HCT116 (cell line): ENCODE data around the gene RAB31. TPM values are rescaled to one million over a fixed set of nuclear protein-coding genes. Genes with fewer than 3 reads are reported as not detected.

Source experiments
- ATAC-seq: fragments of 200-7000 bp; cut with Tn5 transposase; 2 replicates; pipeline ENCODE4 v1.9.1; 2020; ENCODE audit warnings: mild to moderate bottlenecking, moderate library complexity
- BruUV-seq: library from RNA; stranded (reverse); fragments of 400-500 nt; replicated peaks from 2 replicates; lab custom pipeline; 2021; lab: Mats Ljungman, UMichigan
- CTCF ChIA-PET: fragments of 300-600 bp; sonication (Branson Sonifier 250); formaldehyde crosslinking; loops from one replicate; lab custom pipeline; 2021; ENCODE audit warnings: antibody characterized with exemption; lab: Charles Lee
- POLR2A ChIA-PET: fragments of 300-600, 350-600 bp; sonication (Branson Sonifier 250); formaldehyde crosslinking; loops from one replicate; lab custom pipeline; 2021; ENCODE audit warnings: antibody characterized with exemption; lab: Charles Lee
- RAD21 ChIA-PET, 2 experiments: fragments of 300-600 bp; sonication (Branson Sonifier 250); formaldehyde crosslinking; loops; one replicate each; lab custom pipeline; 2023; ENCODE audit warnings: low total read pairs in 2 of 2; ENCODE audit not compliant: uncharacterized antibody in 2 of 2, unreplicated experiment in 2 of 2, low non-redundant PET in 1 of 2; lab: Charles Lee
- DNase-seq: peaks from one replicate; pipeline ENCODE4 v3.0.0-alpha.2; 2010; ENCODE audit warnings: low read depth, low spot score
- H2AFZ ChIP-seq: fragments of 200-600 bp; shearing (Covaris generic), sonication (generic); 2 replicates; pipeline ENCODE4 v1.6.1; 2017; ENCODE audit warnings: low read depth, mixed run types, mixed read lengths, antibody characterized with exemption, low read length; ENCODE audit not compliant: poor library complexity, severe bottlenecking
- H3K27ac ChIP-seq: 2 replicates; pipeline ENCODE4 v1.5.1; 2012; ENCODE audit warnings: low read depth, low read length
- H3K27me3 ChIP-seq: fragments of 200-600 bp; sonication (generic); 2 replicates; pipeline ENCODE4 v1.6.1; 2016; ENCODE audit warnings: mixed run types, low read length, mixed read lengths; ENCODE audit not compliant: insufficient read depth
- H3K36me3 ChIP-seq, 2 experiments: fragments of 200-500 bp in 1 of 2; fragments of 200-600 bp in 1 of 2; sonication (Bioruptor generic) in 1 of 2; sonication (generic) in 1 of 2; 2 replicates each; pipeline versions ENCODE4 v1.5.1 to v1.6.1; 2014 to 2016; ENCODE audit warnings: low read length in 2 of 2, inconsistent platforms in 1 of 2, mixed read lengths in 1 of 2, mixed run types in 1 of 2; ENCODE audit not compliant: insufficient read depth in 2 of 2, control insufficient read depth in 1 of 2
- H3K4me1 ChIP-seq, 2 experiments: fragments of 200-600 bp in 1 of 2; sonication (generic) in 1 of 2; 2 replicates each; pipeline versions ENCODE4 v1.5.1 to v1.6.1; 2012 to 2017; ENCODE audit warnings: low read length in 2 of 2, inconsistent platforms in 1 of 2, mild to moderate bottlenecking in 1 of 2, mixed read lengths in 1 of 2, mixed run types in 1 of 2, moderate library complexity in 1 of 2; ENCODE audit not compliant: insufficient read depth in 2 of 2, control insufficient read depth in 1 of 2
- H3K4me2 ChIP-seq: fragments of 200-600 bp; sonication (generic); 2 replicates; pipeline ENCODE4 v1.6.1; 2017; ENCODE audit warnings: mixed run types, low read length, mixed read lengths
- H3K4me3 ChIP-seq, 2 experiments: fragments of 200-600 bp in 1 of 2; sonication (generic) in 1 of 2; replicated peaks in 1 of 2; 2 replicates each; pipeline ENCODE4 v1.5.1; 2011 to 2016; ENCODE audit warnings: low read length in 2 of 2, control low read depth in 1 of 2, low read depth in 1 of 2, mild to moderate bottlenecking in 1 of 2, mixed read lengths in 1 of 2, mixed run types in 1 of 2
- H3K79me2 ChIP-seq: fragments of 200-600 bp; sonication (generic); 2 replicates; pipeline ENCODE4 v1.6.1; 2017; ENCODE audit warnings: mild to moderate bottlenecking, mixed run types, low read length, moderate library complexity, mixed read lengths; ENCODE audit not compliant: insufficient read depth
- H3K9ac ChIP-seq: fragments of 200-600 bp; sonication (generic); 2 replicates; pipeline ENCODE4 v1.6.1; 2016; ENCODE audit warnings: low read length, mixed read lengths
- H3K9me2 ChIP-seq: fragments of 200-600 bp; sonication (generic), shearing (Covaris generic); 2 replicates; pipeline ENCODE4 v1.6.1; 2017; ENCODE audit warnings: mixed run types, mild to moderate bottlenecking, moderate library complexity; ENCODE audit not compliant: insufficient read depth
- H3K9me3 ChIP-seq, 2 experiments: fragments of 200-500 bp in 1 of 2; fragments of 200-600 bp in 1 of 2; sonication (Bioruptor generic) in 1 of 2; sonication (generic) in 1 of 2; 2 replicates each; pipeline ENCODE4 v1.6.1; 2014 to 2017; ENCODE audit warnings: low read length in 2 of 2, mixed read lengths in 2 of 2, inconsistent platforms in 1 of 2, low read depth in 1 of 2, mild to moderate bottlenecking in 1 of 2, mixed run types in 1 of 2, moderate library complexity in 1 of 2; ENCODE audit not compliant: control insufficient read depth in 1 of 2, insufficient read depth in 1 of 2
- H4K20me1 ChIP-seq: fragments of 200-600 bp; sonication (generic), shearing (Covaris generic); 2 replicates; pipeline ENCODE4 v1.6.1; 2017; ENCODE audit warnings: mixed run types, mild to moderate bottlenecking, moderate library complexity; ENCODE audit not compliant: insufficient read depth
- CEBPB ChIP-seq: IDR thresholded peaks from 2 replicates; pipeline ENCODE4 v1.6.1; 2012; ENCODE audit warnings: low read depth
- EZH2phosphoT487 ChIP-seq: fragments of 200-600 bp; IDR thresholded peaks from 2 replicates; pipeline ENCODE4 v1.6.1; 2018; ENCODE audit warnings: antibody characterized with exemption, borderline replicate concordance
- JUND ChIP-seq: IDR thresholded peaks from 2 replicates; pipeline ENCODE4 v1.6.1; 2012
- POLR2A ChIP-seq: IDR thresholded peaks from 2 replicates; pipeline ENCODE4 v1.7.0; 2011; ENCODE audit warnings: borderline replicate concordance; ENCODE audit not compliant: insufficient read depth, insufficient read length; ENCODE audit errors: extremely low read depth
- POLR2AphosphoS5 ChIP-seq: IDR thresholded peaks from 2 replicates; pipeline ENCODE4 v1.6.1; 2011; ENCODE audit warnings: mild to moderate bottlenecking, low read depth, low read length, moderate library complexity
- SIN3A ChIP-seq: IDR thresholded peaks from 2 replicates; pipeline ENCODE4 v1.6.1; 2012; ENCODE audit warnings: low read depth
- SP1 ChIP-seq: IDR thresholded peaks from 2 replicates; pipeline ENCODE4 v1.6.1; 2012; ENCODE audit warnings: low read depth
- SRF ChIP-seq: IDR thresholded peaks from 2 replicates; pipeline ENCODE4 v1.6.1; 2012; ENCODE audit warnings: low read depth
- YY1 ChIP-seq: IDR thresholded peaks from 2 replicates; pipeline ENCODE4 v1.6.1; 2011; ENCODE audit warnings: low read length, low read depth, moderate library complexity, mild to moderate bottlenecking; ENCODE audit not compliant: insufficient replicate concordance; ENCODE audit errors: extremely low read depth
- ZFX ChIP-seq: fragments of 450-650 bp; IDR thresholded peaks from 2 replicates; pipeline ENCODE4 v1.6.1; 2017
- intact Hi-C: fragments of 100-400 bp; cut with micrococcal nuclease; formaldehyde crosslinking; loops from 2 replicates; pipeline ENCODE4 v1.10.0; 2022
- total RNA-seq: library from RNA; stranded (reverse); gene quantifications from one replicate; pipeline ENCODE4 v1.2.1, GENCODE V29; 2021; ENCODE audit not compliant: unreplicated experiment
- TF ChIP-seq, protein P1 (sequence below): IDR thresholded peaks from 2 replicates; pipeline ENCODE4 v1.6.1; 2011; ENCODE audit warnings: mild to moderate bottlenecking, low read length, moderate library complexity; ENCODE audit not compliant: insufficient replicate concordance; ENCODE audit errors: extremely low read depth
- TF ChIP-seq, protein P2 (sequence below): IDR thresholded peaks from 2 replicates; pipeline ENCODE4 v1.6.1; 2012; ENCODE audit warnings: low read depth
- TF ChIP-seq, protein P3 (sequence below): IDR thresholded peaks from 2 replicates; pipeline ENCODE4 v1.6.1; 2012
- TF ChIP-seq, protein P4 (sequence below), 3 experiments: fragments of 200-600 bp in 1 of 3; sonication (generic) in 1 of 3; IDR thresholded peaks in 2 of 3; conservative IDR thresholded peaks in 1 of 3; 2 replicates each; pipeline ENCODE4 v1.5.1; 2012 to 2017; ENCODE audit warnings: low read depth in 2 of 3, low read length in 2 of 3, antibody characterized with exemption in 1 of 3, borderline replicate concordance in 1 of 3, control low read depth in 1 of 3, mild to moderate bottlenecking in 1 of 3, mixed read lengths in 1 of 3, mixed run types in 1 of 3, moderate library complexity in 1 of 3; ENCODE audit not compliant: insufficient read depth in 1 of 3

Gene RAB31
- total RNA-seq, 1 experiment from 2014 or later: 46.9 TPM

DNA sequence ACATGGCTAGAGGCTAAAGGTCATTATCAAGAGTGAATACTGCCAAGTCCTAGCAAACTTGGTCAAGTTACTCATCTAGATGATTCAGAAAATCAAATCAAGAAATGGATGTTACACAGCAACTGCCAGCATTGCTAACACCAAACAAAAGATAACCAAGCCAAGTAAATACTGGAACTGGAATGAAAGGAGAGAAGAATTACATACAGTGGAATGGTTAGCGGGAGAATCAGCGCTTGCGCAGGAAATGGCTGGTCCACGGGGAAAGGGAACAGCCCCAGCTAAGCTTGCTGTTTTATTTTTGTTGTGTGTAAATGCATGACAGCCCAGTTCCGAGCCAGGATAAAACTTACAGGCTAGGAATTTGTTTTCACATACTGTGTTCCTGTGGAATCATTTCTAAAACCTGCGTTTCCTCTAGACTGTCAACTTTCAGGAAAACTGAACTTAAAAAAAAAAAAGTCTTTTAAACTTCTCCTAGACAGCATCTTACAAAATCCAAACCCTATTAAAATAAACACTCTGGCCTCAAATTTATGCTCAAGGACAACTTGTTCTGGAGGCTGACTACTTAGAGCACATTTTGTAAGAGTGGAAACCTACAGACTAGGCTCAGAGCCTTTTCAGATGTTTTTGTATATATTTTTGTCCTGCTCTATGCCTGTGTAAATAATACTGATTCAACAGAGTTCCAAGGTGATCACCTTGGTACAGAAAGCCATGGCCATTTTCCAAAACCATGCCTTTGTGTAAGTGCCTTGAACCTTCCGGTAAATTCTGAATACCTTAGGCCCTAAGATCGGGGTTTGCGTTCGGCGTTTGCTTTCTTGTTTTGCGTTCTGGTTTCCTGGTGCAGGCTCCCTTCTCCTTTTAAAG is 146.9 kb downstream of the RAB31 start:
- no peak for ATAC-seq
- Histone ChIP-seq H3K27me3 (no peaks in the 10 kb centered on the region), H3K9me2 (no peaks in the 10 kb centered on the region; the same call in 1 of the 2 replicates), H3K4me3 (no peak overlapping the region), H3K9ac (no peak overlapping the region), H3K9me3 (peaks cover 0 to 4% of the 10 kb centered on the region in 2 experiments; a peak in 1 of 4 replicates), H3K36me3 (no peaks in the 10 kb centered on the region), H3K4me2 (no peak overlapping the region), H3K4me1 (peaks cover 6 to 16% of the 10 kb centered on the region in 2 experiments; a peak in 3 of 4 replicates), H3K27ac (no peak overlapping the region), H4K20me1 (no peaks in the 10 kb centered on the region), H2AFZ (no peak overlapping the region), H3K79me2 (no peaks in the 10 kb centered on the region)
- RAD21 ChIA-PET: no interaction called here
- no peak for DNase-seq
- CTCF ChIA-PET: no interaction called here
- POLR2A ChIA-PET: no interaction called here
- no TSS peak for BruUV-seq
- intact Hi-C loops: no loop called here
- no peak for TF ChIP-seq SP1
- TF ChIP-seq, protein P1, sequence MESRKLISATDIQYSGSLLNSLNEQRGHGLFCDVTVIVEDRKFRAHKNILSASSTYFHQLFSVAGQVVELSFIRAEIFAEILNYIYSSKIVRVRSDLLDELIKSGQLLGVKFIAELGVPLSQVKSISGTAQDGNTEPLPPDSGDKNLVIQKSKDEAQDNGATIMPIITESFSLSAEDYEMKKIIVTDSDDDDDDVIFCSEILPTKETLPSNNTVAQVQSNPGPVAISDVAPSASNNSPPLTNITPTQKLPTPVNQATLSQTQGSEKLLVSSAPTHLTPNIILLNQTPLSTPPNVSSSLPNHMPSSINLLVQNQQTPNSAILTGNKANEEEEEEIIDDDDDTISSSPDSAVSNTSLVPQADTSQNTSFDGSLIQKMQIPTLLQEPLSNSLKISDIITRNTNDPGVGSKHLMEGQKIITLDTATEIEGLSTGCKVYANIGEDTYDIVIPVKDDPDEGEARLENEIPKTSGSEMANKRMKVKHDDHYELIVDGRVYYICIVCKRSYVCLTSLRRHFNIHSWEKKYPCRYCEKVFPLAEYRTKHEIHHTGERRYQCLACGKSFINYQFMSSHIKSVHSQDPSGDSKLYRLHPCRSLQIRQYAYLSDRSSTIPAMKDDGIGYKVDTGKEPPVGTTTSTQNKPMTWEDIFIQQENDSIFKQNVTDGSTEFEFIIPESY: no peak
- no peak for TF ChIP-seq YY1
- TF ChIP-seq POLR2A: no peak
- TF ChIP-seq EZH2phosphoT487: no peak
- no peak for TF ChIP-seq ZFX
- no peak for TF ChIP-seq CEBPB
- no peak for TF ChIP-seq POLR2AphosphoS5
- TF ChIP-seq, protein P2, sequence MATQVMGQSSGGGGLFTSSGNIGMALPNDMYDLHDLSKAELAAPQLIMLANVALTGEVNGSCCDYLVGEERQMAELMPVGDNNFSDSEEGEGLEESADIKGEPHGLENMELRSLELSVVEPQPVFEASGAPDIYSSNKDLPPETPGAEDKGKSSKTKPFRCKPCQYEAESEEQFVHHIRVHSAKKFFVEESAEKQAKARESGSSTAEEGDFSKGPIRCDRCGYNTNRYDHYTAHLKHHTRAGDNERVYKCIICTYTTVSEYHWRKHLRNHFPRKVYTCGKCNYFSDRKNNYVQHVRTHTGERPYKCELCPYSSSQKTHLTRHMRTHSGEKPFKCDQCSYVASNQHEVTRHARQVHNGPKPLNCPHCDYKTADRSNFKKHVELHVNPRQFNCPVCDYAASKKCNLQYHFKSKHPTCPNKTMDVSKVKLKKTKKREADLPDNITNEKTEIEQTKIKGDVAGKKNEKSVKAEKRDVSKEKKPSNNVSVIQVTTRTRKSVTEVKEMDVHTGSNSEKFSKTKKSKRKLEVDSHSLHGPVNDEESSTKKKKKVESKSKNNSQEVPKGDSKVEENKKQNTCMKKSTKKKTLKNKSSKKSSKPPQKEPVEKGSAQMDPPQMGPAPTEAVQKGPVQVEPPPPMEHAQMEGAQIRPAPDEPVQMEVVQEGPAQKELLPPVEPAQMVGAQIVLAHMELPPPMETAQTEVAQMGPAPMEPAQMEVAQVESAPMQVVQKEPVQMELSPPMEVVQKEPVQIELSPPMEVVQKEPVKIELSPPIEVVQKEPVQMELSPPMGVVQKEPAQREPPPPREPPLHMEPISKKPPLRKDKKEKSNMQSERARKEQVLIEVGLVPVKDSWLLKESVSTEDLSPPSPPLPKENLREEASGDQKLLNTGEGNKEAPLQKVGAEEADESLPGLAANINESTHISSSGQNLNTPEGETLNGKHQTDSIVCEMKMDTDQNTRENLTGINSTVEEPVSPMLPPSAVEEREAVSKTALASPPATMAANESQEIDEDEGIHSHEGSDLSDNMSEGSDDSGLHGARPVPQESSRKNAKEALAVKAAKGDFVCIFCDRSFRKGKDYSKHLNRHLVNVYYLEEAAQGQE: no peak
- no peak for TF ChIP-seq SRF
- TF ChIP-seq, protein P3, sequence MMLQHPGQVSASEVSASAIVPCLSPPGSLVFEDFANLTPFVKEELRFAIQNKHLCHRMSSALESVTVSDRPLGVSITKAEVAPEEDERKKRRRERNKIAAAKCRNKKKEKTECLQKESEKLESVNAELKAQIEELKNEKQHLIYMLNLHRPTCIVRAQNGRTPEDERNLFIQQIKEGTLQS: no peak
- no peak for TF ChIP-seq JUND
- no peak for TF ChIP-seq SIN3A
- TF ChIP-seq, protein P4, sequence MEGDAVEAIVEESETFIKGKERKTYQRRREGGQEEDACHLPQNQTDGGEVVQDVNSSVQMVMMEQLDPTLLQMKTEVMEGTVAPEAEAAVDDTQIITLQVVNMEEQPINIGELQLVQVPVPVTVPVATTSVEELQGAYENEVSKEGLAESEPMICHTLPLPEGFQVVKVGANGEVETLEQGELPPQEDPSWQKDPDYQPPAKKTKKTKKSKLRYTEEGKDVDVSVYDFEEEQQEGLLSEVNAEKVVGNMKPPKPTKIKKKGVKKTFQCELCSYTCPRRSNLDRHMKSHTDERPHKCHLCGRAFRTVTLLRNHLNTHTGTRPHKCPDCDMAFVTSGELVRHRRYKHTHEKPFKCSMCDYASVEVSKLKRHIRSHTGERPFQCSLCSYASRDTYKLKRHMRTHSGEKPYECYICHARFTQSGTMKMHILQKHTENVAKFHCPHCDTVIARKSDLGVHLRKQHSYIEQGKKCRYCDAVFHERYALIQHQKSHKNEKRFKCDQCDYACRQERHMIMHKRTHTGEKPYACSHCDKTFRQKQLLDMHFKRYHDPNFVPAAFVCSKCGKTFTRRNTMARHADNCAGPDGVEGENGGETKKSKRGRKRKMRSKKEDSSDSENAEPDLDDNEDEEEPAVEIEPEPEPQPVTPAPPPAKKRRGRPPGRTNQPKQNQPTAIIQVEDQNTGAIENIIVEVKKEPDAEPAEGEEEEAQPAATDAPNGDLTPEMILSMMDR (IDR thresholded peaks at IDR 0.05 in 2 of 3, conservative IDR thresholded peaks at IDR 0.05 in 1 of 3; ENCODE audit: borderline replicate concordance in 1 of 3, insufficient read depth in 1 of 3, low read depth in 2 of 3, low read length in 2 of 3): no peak
